Measurements from ENCODE around the gene TULP4.
"Not testable (repeated sequence)": the region's sequence is repeated elsewhere in the genome, so short reads cannot be mapped to it uniquely, and the experiment has no call there.

TULP4 gene

DNA sequence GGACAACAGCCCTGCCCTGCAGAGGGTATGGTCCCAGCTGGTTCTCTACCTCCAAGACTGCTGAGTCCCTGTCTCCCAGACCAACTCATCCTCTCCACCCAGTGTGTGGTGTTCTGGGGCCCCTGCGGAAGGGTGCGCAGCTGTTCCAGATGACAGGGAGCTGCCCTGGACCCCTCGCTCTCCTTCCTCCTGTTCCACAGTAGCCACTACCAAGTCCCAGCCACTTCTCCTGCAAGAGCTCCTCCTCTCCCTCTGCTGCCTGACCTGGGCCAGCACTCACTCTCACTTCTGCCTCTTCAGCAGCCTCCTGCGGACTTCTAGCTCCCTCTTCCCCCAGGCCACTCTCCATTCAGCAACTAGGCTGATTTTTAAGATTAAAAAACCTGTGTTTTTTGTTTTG lies 207.5 kb downstream of the TULP4 start:
- no peak for DNase-seq (ENCODE audit: low read depth in 2 of 2, low spot score in 1 of 2)

- DNase-seq (ENCODE audit: low read depth in 2 of 2, low spot score in 1 of 2), result not testable (repeated sequence)
Measured at GRCh38 chr6:158520975-158521374, 208.7 kb downstream of the TULP4 start.

DNA sequence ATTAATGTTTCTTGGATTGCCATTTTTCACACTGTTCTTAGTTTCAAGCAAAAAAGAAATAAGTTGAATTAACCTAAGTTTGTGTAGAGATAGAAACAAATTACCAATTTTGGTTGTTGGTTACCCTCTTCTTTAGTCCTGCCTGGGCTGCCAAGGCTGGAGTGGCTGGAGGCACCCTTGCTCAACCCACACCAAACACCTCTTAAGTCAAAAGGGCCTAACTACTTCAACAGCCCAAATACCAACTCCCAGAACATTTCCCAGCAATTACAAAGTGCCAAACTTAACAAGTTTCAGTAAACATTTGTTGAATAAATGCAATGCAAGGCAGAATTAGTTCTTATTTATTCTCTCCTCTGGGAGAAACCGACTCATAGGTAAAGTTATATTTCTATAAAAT lies 209.5 kb downstream of the TULP4 start:
- no peak for DNase-seq (ENCODE audit: low read depth in 2 of 2, low spot score in 1 of 2)

GRCh38 chr6:158522616-158523015 lies 210.4 kb downstream of the TULP4 start:
- no peak for DNase-seq (ENCODE audit: low read depth in 2 of 2, low spot score in 1 of 2)

DNA sequence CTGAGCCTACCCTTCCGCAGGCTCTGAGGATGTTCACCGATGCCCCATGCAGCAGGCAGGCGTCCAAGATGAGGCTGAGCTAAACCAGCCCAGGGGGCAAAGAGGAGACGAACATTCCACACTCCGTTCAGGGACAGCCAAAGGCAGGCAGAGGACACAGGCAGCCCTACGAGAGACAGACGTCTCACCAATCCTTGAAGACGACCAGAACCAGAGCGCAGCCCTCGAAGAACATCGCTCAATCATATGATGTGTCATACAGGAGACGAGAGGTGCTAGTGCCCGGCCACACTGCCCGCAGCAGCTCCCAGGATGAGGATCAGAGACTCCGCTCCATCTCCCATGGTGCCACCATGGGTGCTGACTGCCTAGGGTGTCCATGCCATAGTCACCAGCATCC lies 212.0 kb downstream of the TULP4 start:
- no peak for DNase-seq (ENCODE audit: low read depth in 2 of 2, low spot score in 1 of 2)

- not testable (repeated sequence) for DNase-seq (ENCODE audit: low read depth in 2 of 2, low spot score in 1 of 2)
Measured at GRCh38 chr6:158527858-158528257, 215.6 kb downstream of the TULP4 start.

- DNase-seq (ENCODE audit: low read depth in 2 of 2, low spot score in 1 of 2), result no peak
Measured at GRCh38 chr6:158528826-158529225, 216.6 kb downstream of the TULP4 start.

GRCh38 chr6:158529629-158530028 lies 217.4 kb downstream of the TULP4 start:
- DNase-seq (ENCODE audit: low read depth in 2 of 2, low spot score in 1 of 2), result no peak

DNA sequence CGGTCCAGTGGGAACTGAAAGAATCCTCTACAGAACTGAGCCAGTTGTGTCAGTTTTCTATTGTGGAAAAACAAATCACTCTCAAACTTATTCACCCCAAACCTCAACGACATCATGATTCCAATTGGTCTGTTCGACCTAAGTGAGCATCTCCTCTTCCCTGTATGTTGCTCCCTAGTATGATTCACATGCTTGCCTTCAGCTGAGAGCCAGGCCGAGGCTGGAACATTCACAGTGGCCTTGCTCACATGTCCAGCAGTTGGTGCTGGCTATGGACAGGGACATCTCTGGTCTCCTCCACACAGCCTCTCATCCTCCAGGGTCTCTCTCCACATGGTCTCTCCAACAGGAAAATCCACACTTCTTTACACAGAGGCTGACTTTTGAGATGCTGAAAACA lies 219.3 kb downstream of the TULP4 start:
- no peak for DNase-seq (ENCODE audit: low read depth in 2 of 2, low spot score in 1 of 2)

DNA sequence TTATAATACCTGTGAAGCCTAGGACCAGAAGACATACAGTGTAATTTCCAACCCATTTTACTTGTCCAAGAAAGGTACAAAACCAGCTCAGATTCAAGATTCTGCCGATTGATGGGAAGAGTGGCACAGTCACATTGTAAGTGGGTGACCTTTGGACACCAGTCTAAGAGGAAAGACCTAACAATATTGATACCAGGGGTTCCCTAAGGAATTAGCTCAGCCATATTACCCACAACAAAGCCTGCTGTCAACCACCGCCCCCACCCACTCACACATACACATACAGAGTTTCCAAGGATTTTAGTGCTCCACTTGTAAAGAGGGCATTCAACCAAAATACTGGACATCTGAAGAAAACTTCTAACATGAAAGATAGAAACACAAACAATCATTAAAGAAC lies 219.7 kb downstream of the TULP4 start:
- no peak for DNase-seq (ENCODE audit: low read depth in 2 of 2, low spot score in 1 of 2)

GRCh38 chr6:158536084-158536890 lies 224.0 kb downstream of the TULP4 start:
- peak in 1 of 2 donors; percentile 31 for DNase-seq (ENCODE audit: low read depth in 2 of 2, low spot score in 1 of 2)

DNA sequence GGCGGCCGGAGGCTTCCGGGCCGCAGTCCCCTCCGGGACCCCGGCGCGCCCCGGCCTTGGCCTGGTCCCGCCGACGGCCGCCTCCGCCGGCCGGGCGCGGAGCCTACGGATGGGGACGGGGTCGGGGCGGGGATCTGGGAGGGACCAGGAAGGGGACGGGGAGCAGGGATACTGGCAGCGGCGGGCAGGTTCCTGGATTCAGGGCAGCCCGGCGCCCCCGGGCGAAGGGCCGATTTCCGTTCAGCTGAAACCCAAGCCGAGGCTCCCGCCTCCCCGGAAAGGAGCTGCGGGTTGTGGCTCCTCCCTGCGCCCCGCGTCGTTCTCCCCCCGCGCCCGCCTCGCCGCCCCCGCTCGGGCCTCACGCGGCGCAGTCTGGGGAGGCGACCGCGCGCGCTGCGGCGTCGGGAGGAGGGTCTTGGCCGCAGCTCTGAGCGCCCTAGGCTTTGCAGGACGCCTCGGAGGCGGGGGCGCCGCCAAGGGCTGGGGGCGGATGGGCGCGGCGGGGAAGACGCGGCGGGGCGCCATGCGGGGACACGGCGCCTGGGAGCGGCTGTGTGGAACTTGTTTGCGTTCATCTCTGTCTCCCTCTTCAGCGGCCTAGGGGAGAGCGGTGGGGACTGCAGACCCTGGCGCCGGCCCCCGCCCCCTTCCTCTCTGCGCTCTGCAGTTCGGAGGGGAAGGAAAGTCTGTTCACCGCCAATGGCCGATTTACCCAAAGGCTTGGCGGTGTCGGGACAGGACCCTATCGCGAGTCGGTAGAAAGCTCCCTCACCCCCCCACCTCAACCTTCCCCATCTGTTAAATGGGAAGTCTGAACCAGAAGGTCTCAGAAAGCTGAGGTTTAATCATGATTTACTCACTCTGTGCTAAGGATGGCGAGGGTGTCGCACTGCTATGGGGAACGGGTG lies 224.9 kb downstream of the TULP4 start:
- no peak for DNase-seq (ENCODE audit: low read depth in 2 of 2, low spot score in 1 of 2)

- DNase-seq (ENCODE audit: low read depth in 2 of 2, low spot score in 1 of 2), result no peak
Measured at GRCh38 chr6:158538741-158539140, 226.5 kb downstream of the TULP4 start.

DNA sequence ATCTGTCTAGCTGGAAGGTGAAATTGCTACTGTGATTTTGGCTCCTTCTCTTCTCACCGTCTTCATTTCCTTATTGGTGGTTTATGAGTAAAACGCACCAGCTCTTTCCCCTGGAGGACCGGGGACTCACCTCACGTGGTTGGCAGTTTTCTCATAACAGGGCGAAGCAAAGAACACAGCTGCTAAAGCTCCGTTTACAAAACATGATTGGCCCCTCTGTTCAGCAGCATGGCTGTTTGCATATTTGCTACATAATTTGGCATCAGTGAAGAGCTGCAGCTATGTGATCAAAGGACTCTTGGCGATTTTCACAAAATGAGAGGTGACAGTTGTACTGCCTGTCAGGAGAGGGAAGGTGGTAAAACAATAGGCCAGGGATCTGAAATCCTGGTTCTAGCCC lies 227.1 kb downstream of the TULP4 start:
- no peak for DNase-seq (ENCODE audit: low read depth in 2 of 2, low spot score in 1 of 2)

DNA sequence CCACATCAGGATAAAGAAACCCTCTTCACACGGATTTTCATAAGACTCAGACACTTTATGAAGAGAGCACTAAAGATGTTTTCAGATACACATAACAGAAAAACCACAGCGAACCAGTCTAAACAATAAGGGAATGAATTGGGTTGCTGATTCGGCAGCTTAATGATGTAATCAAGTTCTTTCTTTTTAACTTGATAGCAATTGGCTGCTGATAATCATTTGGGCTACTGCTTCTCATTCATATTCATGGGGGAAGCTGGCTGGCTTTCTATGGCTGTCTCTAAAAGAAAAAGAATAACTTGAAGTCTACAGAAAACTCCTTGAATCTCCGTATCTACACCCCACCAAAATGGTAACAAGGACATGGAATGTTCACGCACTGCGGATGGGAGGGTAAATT lies 227.6 kb downstream of the TULP4 start:
- no peak for DNase-seq (ENCODE audit: low read depth in 2 of 2, low spot score in 1 of 2)

DNA sequence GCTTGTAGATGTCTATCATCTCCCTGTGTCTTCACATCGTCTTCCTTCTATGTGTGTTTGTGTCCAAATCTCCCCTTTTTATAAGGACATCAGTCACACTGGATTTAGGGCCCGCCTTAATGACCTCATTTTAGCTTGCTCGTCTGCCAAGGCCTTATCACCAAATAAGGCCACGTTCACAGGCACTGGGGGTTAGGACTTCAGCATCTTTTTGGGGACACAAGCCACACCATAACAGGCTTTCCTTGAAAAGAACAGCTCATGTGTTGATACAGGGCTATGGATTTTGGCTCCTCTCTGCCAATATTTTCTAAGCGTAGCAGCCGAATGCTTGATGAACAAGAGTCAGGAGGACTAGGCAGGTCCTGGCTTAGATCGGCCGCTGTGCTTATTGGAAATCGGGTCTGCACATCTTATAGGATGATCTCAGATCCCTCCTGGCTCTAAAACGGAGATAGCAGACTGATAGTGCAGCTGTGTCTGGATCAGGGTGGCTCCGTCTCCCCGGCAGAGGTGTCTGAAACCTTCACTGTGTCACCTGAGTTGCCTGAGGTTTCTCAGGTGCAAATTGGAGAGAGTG lies 231.4 kb downstream of the TULP4 start:
- no peak for DNase-seq (ENCODE audit: low read depth in 2 of 2, low spot score in 1 of 2)

DNA sequence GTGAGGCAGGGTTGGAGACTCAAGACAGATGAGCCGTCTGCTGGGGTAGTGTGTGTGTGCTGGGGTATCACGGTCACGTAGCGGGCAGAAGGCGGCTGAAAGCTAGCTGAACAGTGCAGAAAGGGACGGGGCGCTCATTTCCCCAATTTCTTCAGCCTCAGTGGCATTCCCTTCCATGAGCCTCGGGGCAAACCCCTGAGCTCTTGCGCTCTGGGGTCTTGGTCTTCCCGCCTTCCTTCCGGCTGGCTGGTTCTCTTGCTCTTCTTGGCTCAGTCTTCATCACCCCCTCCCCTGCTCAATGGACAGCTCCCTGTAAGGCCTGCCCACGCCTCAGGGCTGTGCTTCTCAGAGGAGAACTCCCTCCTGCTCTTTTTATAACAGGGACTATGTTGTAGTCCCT lies 232.2 kb downstream of the TULP4 start:
- no peak for DNase-seq (ENCODE audit: low read depth in 2 of 2, low spot score in 1 of 2)

- no peak for DNase-seq (ENCODE audit: low read depth in 2 of 2, low spot score in 1 of 2)
Measured at GRCh38 chr6:158545043-158545966, 233.0 kb downstream of the TULP4 start.

DNA sequence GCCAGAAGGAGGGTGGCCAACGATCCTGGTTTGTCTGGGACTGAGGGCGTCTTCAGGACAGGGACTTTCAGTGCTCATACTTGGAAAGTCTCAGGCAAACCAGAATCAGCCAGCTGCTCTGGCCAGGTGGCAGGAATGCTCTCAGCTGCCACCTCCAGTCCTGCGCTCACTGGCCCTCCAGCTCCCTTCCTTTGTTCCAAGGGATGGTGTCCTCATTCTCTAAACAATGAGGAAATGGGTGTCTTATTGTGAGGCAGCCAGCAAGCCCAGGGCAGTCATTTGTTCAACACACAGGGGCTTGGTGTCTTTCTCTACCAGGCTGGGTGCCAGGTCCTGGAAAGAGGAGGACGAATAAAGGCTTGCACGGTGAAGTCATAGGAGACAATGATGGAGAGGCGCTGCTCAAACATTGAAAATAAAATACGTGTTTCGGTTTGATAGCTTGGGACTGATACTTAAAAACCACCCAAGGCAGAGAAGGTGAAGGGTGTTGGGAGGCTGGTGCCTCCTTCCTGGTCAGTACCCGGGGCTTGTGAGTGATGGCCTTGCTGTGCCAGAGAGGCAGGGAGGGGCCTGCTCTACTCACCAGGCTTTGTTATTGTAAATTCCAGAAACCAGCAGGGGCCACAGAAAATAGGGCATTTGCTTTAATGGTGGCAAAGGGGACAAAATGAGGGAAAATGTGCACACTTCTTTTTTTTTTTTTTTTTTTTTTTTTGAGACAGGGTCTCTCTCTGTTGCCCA lies 236.3 kb downstream of the TULP4 start:
- DNase-seq (ENCODE audit: low read depth in 2 of 2, low spot score in 1 of 2), result no peak

Data from stimulated activated CD8-positive, alpha-beta memory T cell treated with anti-CD3 and anti-CD28 coated beads, Interleukin-4, amount 100 ng/mL, for 4 hours (primary cell).